LNCAP (cell line): Measurements from ENCODE around the gene UQCC3.

Experiments used
- CTCF ChIP-seq: fragments of 450-650 bp; IDR thresholded peaks from 2 replicates; pipeline ENCODE4 v1.5.1; 2017; ENCODE audit warnings: mild to moderate bottlenecking

UQCC3 gene

GRCh38 chr11:62656796-62657429 lies 14.6 kb upstream of the UQCC3 start:
- no peak for TF ChIP-seq CTCF

GRCh38 chr11:62664405-62665074 lies 6.9 kb upstream of the UQCC3 start:
- no peak for TF ChIP-seq CTCF

GRCh38 chr11:62665075-62665598 lies 6.3 kb upstream of the UQCC3 start, which contains the start of the genes C11orf98 and CSKMT:
TSS of gene C11orf98 (minus strand) at chr11:62665210. CDS start at chr11:62665169, 41 bp downstream.
TSS of gene CSKMT (plus strand) at chr11:62665312. CDS start at chr11:62665880, 568 bp downstream.
- no peak for TF ChIP-seq CTCF

GRCh38 chr11:62665599-62666258 lies 5.7 kb upstream of the UQCC3 start:
- no peak for TF ChIP-seq CTCF

- no peak for TF ChIP-seq CTCF
These were observed 5.1 kb upstream of the UQCC3 start for GRCh38 chr11:62666259-62666926.

GRCh38 chr11:62667460-62667859 lies 4.0 kb upstream of the UQCC3 start:
- no peak for TF ChIP-seq CTCF
